ENCODE results near the gene PDE6B. TPM values are rescaled to one million over a fixed set of nuclear protein-coding genes. Genes with fewer than 3 reads are reported as not detected.
"Not testable (repeated sequence)": the region's sequence is repeated elsewhere in the genome, so short reads cannot be mapped to it uniquely, and the experiment has no call there.

PDE6B gene
- total and polyA plus RNA-seq, 8 donors: 1.1 to 12.3 (median 1.7) TPM; not detected in 4

- TF ChIP-seq CTCF (IDR thresholded peaks at IDR 0.05) (no peak), POLR2AphosphoS5 (IDR thresholded peaks at IDR 0.05) (no peak), POLR2A (IDR thresholded peaks at IDR 0.05) (no peak), EP300 (IDR thresholded peaks at IDR 0.05) (no peak)
- intact Hi-C loops (cut with DNase I; ENCODE audit: low total_unique reads): no loop called here
- Histone ChIP-seq H3K4me1 (peaks cover 20 to 53% (median 37%) of the 10 kb centered on the region in 4 donors), H3K27ac (no peak overlapping the region), H3K36me3 (no peaks in the 10 kb centered on the region), H3K9me3 (no peaks in the 10 kb centered on the region), H3K27me3 (no peaks in the 10 kb centered on the region), H3K4me3 (no peak overlapping the region)
- 91 to 94% (median 93%) methylated on average over 39 to 46 of the region's 46 CpGs for WGBS, 5 donors
- DNase-seq: peak in 1 of 2 donors; percentile 33
These were observed 79.0 kb downstream of the PDE6B start for GRCh38 chr4:704198-704891.

- intact Hi-C loops (cut with DNase I; ENCODE audit: low total_unique reads): no loop called here
- Histone ChIP-seq H3K36me3 (peaks cover 0 to 2% (median 0%) of the 10 kb centered on the region in 4 donors), H3K27ac (peak overlapping the region; percentile 80 to 94 (median 91)), H3K4me3 (peak overlapping the region; percentile 69 to 100 (median 78)), H3K27me3 (no peaks in the 10 kb centered on the region), H3K4me1 (peaks cover 20 to 53% (median 40%) of the 10 kb centered on the region in 4 donors), H3K9me3 (no peaks in the 10 kb centered on the region)
- no peak for TF ChIP-seq EP300 (IDR thresholded peaks at IDR 0.05)
- TF ChIP-seq POLR2AphosphoS5 (IDR thresholded peaks at IDR 0.05): no peak
- DNase-seq: no peak
- 90 to 100% (median 97%) methylated on average over 1 of the region's 1 CpG for WGBS, 5 donors
These were observed 79.6 kb downstream of the PDE6B start for GRCh38 chr4:704971-705277.

- Histone ChIP-seq H3K9me3 (no peaks in the 10 kb centered on the region), H3K27me3 (no peaks in the 10 kb centered on the region), H3K36me3 (peaks cover 0 to 7% (median 1%) of the 10 kb centered on the region in 4 donors), H3K4me1 (peaks cover 20 to 57% (median 43%) of the 10 kb centered on the region in 4 donors), H3K27ac (peak within 1 kb of the TSS; percentile 82 to 94 (median 91)), H3K4me3 (peak within 1 kb of the TSS; percentile 69 to 100 (median 78))
- intact Hi-C loops (cut with DNase I; ENCODE audit: low total_unique reads): no loop called here
- peak; percentile 99 for DNase-seq
- no peak for TF ChIP-seq POLR2A (IDR thresholded peaks at IDR 0.05)
- peak in 2 of 3 donors; percentile 74 to 83 for TF ChIP-seq POLR2AphosphoS5 (IDR thresholded peaks at IDR 0.05)
- WGBS, 5 donors: 1 to 2% (median 1%) methylated on average over 60 to 82 of the region's 82 CpGs
These were observed 80.1 kb downstream of the PDE6B start, which contains the start of gene PCGF3 for GRCh38 chr4:705278-706082. Gene PCGF3 (plus strand): TSS chr4:705832. CDS start chr4:733681, 27,849 bp downstream.

- DNase-seq; intact Hi-C loops (cut with DNase I; ENCODE audit: low total_unique reads); H3K9me3 ChIP-seq; H3K27me3 ChIP-seq: not testable (repeated sequence)
- Histone ChIP-seq H3K4me3 (peak overlapping the region; percentile 69 to 100 (median 78)), H3K4me1 (peaks cover 20 to 63% (median 43%) of the 10 kb centered on the region in 4 donors), H3K27ac (peak overlapping the region; percentile 82 to 94 (median 91)), H3K36me3 (peaks cover 0 to 13% (median 3%) of the 10 kb centered on the region in 4 donors)
- 0 to 2% (median 1%) methylated on average over 2 to 21 of the region's 21 CpGs for WGBS, 5 donors
These were observed 80.8 kb downstream of the PDE6B start for GRCh38 chr4:706083-706633.

- H3K4me3 ChIP-seq: peak overlapping the region; percentile 69 to 100 (median 78)
- no peak for DNase-seq
These were observed 81.6 kb downstream of the PDE6B start for GRCh38 chr4:706834-707598.

More at GRCh38 chr4:706834-707598, 81.6 kb downstream of the PDE6B start:
- Histone ChIP-seq H3K27ac (peak overlapping the region in 4 of 5 donors; percentile 8 to 93 (median 58)), H3K27me3 (no peaks in the 10 kb centered on the region), H3K9me3 (no peaks in the 10 kb centered on the region), H3K4me1 (peaks cover 20 to 63% (median 43%) of the 10 kb centered on the region in 4 donors), H3K36me3 (peaks cover 0 to 13% (median 3%) of the 10 kb centered on the region in 4 donors)
- 30 to 65% (median 48%) methylated on average over 2 to 21 of the region's 21 CpGs for WGBS, 5 donors
- intact Hi-C loops (cut with DNase I; ENCODE audit: low total_unique reads): no loop called here
- TF ChIP-seq POLR2A (IDR thresholded peaks at IDR 0.05): no peak
